ENCODE results near the gene CCAR1.
"Not testable (repeated sequence)": the region's sequence is repeated elsewhere in the genome, so short reads cannot be mapped to it uniquely, and the experiment has no call there.

DNA sequence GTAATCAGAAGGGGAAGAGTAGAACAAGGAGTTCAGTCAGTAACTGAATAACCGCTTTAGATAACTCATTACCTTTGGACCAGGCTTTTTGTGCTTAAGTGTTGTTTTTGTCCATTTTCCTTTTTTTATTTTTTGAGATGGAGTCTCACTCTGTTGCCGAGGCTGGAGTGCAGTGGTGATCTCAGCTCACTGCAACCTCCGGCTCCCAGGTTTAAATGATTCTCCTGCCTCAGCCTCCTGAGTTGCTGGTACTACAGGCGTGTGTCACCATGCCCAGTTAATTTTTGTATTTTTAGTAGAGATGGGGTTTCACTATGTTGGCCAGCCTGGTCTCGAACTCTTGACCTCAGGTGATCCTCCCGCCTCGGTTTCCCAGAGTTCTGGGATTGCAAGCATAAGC lies 14.7 kb downstream of the CCAR1 start:
- TF ChIP-seq, protein P1, sequence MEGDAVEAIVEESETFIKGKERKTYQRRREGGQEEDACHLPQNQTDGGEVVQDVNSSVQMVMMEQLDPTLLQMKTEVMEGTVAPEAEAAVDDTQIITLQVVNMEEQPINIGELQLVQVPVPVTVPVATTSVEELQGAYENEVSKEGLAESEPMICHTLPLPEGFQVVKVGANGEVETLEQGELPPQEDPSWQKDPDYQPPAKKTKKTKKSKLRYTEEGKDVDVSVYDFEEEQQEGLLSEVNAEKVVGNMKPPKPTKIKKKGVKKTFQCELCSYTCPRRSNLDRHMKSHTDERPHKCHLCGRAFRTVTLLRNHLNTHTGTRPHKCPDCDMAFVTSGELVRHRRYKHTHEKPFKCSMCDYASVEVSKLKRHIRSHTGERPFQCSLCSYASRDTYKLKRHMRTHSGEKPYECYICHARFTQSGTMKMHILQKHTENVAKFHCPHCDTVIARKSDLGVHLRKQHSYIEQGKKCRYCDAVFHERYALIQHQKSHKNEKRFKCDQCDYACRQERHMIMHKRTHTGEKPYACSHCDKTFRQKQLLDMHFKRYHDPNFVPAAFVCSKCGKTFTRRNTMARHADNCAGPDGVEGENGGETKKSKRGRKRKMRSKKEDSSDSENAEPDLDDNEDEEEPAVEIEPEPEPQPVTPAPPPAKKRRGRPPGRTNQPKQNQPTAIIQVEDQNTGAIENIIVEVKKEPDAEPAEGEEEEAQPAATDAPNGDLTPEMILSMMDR (IDR thresholded peaks at IDR 0.05) = not testable (repeated sequence)
- not testable (repeated sequence) for TF ChIP-seq POLR2A (IDR thresholded peaks at IDR 0.05)
